Activated T-cell treated with anti-CD3 and anti-CD28 coated beads, Interleukin-2, amount 50 U/mL, for 1 hour (primary cell): ENCODE data around the gene DARS1.
"Not testable (repeated sequence)": the region's sequence is repeated elsewhere in the genome, so short reads cannot be mapped to it uniquely, and the experiment has no call there.

ENCODE experiments used
- DNase-seq: peaks from one replicate; pipeline ENCODE4 v3.0.0-alpha.2; 2020

DARS1 gene

GRCh38 chr2:135975702-135976101, 9.7 kb downstream of the DARS1 start:
- DNase-seq = no peak

- no peak for DNase-seq
Measured at GRCh38 chr2:135974036-135974435, 11.4 kb downstream of the DARS1 start.

- no peak for DNase-seq
Measured at GRCh38 chr2:135969655-135970387, 15.6 kb downstream of the DARS1 start.

- DNase-seq = no peak
Measured at GRCh38 chr2:135965756-135966155, 19.7 kb downstream of the DARS1 start.

GRCh38 chr2:135964404-135964803, 21.0 kb downstream of the DARS1 start:
- not testable (repeated sequence) for DNase-seq

- no peak for DNase-seq
Measured at GRCh38 chr2:135963841-135964240, 21.6 kb downstream of the DARS1 start.

GRCh38 chr2:135962366-135963123, 22.9 kb downstream of the DARS1 start:
- DNase-seq = no peak

GRCh38 chr2:135960656-135961551, 24.5 kb downstream of the DARS1 start:
- no peak for DNase-seq

- DNase-seq = no peak
Measured at GRCh38 chr2:135960150-135960549, 25.3 kb downstream of the DARS1 start.

- not testable (repeated sequence) for DNase-seq
Measured at GRCh38 chr2:135958927-135959326, 26.5 kb downstream of the DARS1 start.

- DNase-seq = no peak
Measured at GRCh38 chr2:135954020-135954601, 31.3 kb downstream of the DARS1 start.

GRCh38 chr2:135952891-135953290, 32.5 kb downstream of the DARS1 start:
- no peak for DNase-seq

- no peak for DNase-seq
Measured at GRCh38 chr2:135951041-135951583, 34.3 kb downstream of the DARS1 start.

- DNase-seq = no peak
Measured at GRCh38 chr2:135949451-135950234, 35.8 kb downstream of the DARS1 start.

GRCh38 chr2:135948642-135949355, 36.6 kb downstream of the DARS1 start:
- peak; percentile 33 for DNase-seq

- DNase-seq = no peak
Measured at GRCh38 chr2:135948141-135948540, 37.3 kb downstream of the DARS1 start.

- no peak for DNase-seq
Measured at GRCh38 chr2:135947483-135947882, 37.9 kb downstream of the DARS1 start.

GRCh38 chr2:135945526-135945925, 39.9 kb downstream of the DARS1 start:
- no peak for DNase-seq

- no peak for DNase-seq
Measured at GRCh38 chr2:135944625-135945024, 40.8 kb downstream of the DARS1 start.

- no peak for DNase-seq
Measured at GRCh38 chr2:135942936-135943688, 42.3 kb downstream of the DARS1 start.
